CD4-positive, alpha-beta T cell treated with Interleukin-21 for 1 hour (primary cell): Measurements from ENCODE around the gene OPN1MW2.
"Not testable (repeated sequence)": the region's sequence is repeated elsewhere in the genome, so short reads cannot be mapped to it uniquely, and the experiment has no call there.

Source experiments
- DNase-seq: peaks from one replicate; pipeline ENCODE4 v3.0.0-alpha.2; 2020

Gene OPN1MW2

GRCh38 chrX:154219456-154219855 is at the start of gene OPN1MW2:
Gene OPN1MW2, plus strand, starts transcription at chrX:154219756. Its CDS starts 60 bp downstream, at chrX:154219816.
- not testable (repeated sequence) for DNase-seq

- not testable (repeated sequence) for DNase-seq
These were observed 47.0 kb upstream of the OPN1MW2 start for GRCh38 chrX:154172535-154172943.

DNA sequence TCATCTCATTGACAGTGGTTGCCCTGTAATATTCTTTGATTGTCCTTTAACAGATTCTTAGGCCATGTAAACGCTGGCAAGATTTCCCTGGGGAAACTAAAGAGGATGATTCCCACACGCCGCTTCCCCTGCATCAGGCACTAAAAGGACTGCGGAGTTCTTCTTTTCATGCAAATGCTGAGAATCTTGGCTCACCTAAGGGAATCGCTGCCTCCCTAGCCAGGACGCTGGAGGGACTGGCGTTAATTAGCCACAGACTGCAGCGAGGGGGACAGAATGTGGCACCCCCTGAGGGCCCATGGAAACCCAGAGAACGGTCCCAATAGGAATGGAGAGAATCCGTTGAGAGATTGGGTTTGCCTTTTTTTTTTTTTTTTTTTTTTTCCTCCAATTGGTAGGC is 45.2 kb upstream of the OPN1MW2 start:
- not testable (repeated sequence) for DNase-seq

GRCh38 chrX:154182296-154182695 is 37.3 kb upstream of the OPN1MW2 start, which contains the start of gene OPN1MW:
Gene OPN1MW, plus strand, starts transcription at chrX:154182596. Its CDS starts 82 bp downstream, at chrX:154182678.
- not testable (repeated sequence) for DNase-seq

- not testable (repeated sequence) for DNase-seq
These were observed 35.8 kb upstream of the OPN1MW2 start for GRCh38 chrX:154183794-154184193.

- DNase-seq = not testable (repeated sequence)
These were observed 26.7 kb upstream of the OPN1MW2 start for GRCh38 chrX:154192846-154193245.

DNA sequence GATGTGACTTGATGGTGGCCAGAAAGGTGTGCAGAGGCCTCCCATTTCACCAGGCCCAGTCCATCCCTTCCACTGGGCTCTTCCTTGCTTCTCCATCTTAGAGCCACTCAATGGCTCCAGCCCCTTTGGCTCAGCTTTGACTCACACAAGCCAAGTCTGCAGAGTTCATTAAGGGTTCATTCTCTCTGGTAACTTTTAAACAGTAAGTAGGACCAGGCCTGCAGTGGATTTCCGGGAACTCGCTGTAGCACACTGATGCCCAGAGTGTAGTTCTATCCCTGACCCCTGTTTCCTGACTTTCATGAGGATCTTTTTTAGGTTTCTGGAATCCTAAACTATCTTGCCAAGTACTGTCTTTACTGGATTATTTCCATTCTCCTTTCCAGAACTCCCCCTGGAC is 25.2 kb upstream of the OPN1MW2 start:
- DNase-seq = not testable (repeated sequence)

- not testable (repeated sequence) for DNase-seq
These were observed 23.1 kb upstream of the OPN1MW2 start for GRCh38 chrX:154196466-154196865.

DNA sequence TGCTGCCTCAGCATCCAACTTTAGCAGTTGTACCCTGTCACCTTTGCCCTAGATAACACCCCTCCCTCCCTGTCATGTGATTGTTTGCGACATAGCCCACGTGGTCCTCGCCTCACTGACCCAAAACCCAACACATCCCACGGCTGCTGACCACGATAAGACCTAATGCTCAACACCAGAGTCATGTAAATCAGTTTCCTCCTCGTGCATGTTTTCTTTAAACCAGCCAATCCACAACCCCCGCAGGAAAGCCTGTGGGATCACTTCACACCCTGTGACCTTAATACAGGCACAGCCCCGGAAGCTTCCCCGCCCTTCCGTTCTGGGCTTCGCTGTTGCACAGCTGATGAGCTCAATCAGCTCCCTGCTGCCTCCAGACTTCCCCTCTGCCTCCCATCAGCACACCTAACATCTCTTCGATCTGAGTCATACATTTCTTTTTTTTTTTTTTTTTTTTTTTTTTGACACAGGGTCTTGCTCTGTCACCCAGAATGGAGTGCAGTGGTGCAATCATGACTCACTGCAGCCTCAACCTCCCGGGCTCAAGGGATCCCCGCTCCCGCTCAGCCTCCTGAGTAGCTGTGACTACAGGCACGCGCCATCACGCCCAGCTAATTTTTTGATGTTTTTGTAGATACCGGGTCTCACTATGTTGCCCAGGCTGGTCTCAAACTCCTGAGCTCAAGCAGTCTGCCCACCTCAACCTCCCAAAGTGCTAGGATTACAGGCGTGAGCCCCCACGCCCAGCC is 9.7 kb upstream of the OPN1MW2 start:
- DNase-seq = not testable (repeated sequence)

GRCh38 chrX:154211057-154211456 is 8.5 kb upstream of the OPN1MW2 start:
- DNase-seq = not testable (repeated sequence)

DNA sequence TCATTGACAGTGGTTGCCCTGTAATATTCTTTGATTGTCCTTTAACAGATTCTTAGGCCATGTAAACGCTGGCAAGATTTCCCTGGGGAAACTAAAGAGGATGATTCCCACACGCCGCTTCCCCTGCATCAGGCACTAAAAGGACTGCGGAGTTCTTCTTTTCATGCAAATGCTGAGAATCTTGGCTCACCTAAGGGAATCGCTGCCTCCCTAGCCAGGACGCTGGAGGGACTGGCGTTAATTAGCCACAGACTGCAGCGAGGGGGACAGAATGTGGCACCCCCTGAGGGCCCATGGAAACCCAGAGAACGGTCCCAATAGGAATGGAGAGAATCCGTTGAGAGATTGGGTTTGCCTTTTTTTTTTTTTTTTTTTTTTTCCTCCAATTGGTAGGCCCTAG is 8.1 kb upstream of the OPN1MW2 start:
- not testable (repeated sequence) for DNase-seq

GRCh38 chrX:154225292-154225691 is 5.7 kb downstream of the OPN1MW2 start:
- DNase-seq = not testable (repeated sequence)

DNA sequence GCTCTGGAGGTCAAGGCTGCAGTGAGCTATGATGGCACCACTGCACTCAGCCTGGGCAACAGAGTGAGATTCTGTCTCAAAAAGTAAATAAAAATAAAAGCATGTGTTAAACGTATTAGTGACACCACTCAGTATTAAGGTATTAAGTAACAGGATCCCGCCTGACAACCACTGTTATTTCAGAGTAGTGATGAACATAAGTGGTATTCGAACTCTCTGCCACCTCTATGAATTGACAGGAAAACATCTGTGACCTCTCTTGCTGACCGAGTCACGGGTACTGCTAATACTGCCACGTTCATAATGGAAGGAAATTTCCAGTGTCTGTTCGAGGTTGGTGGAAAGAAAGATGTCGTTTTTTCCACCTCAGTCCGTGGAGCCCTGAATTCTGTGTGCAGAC is 7.2 kb downstream of the OPN1MW2 start:
- DNase-seq = not testable (repeated sequence)

GRCh38 chrX:154231443-154231842 is 11.9 kb downstream of the OPN1MW2 start:
- not testable (repeated sequence) for DNase-seq

DNA sequence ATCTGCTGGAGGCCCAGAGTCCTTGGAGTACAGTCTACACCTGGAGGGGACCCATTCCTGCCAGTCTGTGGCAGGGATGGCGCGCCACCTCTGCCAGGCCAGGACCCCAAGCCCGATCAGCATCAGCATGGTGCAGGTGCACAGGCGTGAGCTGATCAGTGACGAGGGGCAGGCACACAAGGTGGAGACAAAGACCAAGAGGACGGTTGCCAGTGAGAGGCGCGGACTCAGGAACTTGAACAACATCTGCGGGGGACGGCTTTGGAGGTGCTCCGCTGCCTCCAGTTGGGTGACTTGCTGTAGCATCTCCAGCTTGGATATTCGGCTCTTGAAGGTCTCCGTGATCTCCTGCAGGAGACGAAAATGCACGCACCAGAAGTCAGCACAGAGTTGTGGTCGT is 14.1 kb downstream of the OPN1MW2 start:
- DNase-seq = not testable (repeated sequence)

- not testable (repeated sequence) for DNase-seq
These were observed 19.5 kb downstream of the OPN1MW2 start for GRCh38 chrX:154238939-154239559.

DNA sequence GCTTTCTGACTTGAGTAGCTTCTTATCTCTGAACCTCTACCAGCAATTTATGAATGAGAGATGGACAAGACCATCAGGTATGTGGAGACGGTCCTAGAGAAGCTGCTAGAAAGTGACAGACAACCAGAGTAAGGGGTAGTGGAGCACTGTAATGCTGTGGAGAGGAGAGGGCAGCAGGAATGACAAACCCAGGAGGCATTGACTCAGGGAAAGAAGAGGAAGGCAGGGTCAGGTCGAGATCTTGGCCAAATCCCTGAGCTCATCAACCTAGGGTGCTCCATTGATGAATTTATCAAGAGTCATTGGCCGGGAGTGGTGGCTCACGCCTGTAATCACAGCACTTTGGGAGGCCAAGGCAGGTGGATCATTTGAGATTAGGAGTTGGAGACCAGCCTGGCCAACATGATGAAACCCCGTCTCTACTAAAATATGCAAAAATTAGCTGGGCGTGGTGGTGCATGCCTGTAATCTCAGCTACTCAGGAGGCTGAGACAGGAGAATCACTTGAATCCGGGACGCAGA is 20.5 kb downstream of the OPN1MW2 start:
- DNase-seq = not testable (repeated sequence)

- DNase-seq = not testable (repeated sequence)
These were observed 28.0 kb downstream of the OPN1MW2 start for GRCh38 chrX:154247377-154248045.

GRCh38 chrX:154248076-154248475 is 28.5 kb downstream of the OPN1MW2 start:
- not testable (repeated sequence) for DNase-seq

- not testable (repeated sequence) for DNase-seq
These were observed 37.7 kb downstream of the OPN1MW2 start, which contains the start of gene OPN1MW3 for GRCh38 chrX:154257282-154257681. Gene OPN1MW3, plus strand, starts transcription at chrX:154257582. Its CDS starts 38 bp downstream, at chrX:154257620.

- DNase-seq = not testable (repeated sequence)
These were observed 39.2 kb downstream of the OPN1MW2 start for GRCh38 chrX:154258711-154259110.

GRCh38 chrX:154263072-154263471 is 43.5 kb downstream of the OPN1MW2 start:
- not testable (repeated sequence) for DNase-seq

DNA sequence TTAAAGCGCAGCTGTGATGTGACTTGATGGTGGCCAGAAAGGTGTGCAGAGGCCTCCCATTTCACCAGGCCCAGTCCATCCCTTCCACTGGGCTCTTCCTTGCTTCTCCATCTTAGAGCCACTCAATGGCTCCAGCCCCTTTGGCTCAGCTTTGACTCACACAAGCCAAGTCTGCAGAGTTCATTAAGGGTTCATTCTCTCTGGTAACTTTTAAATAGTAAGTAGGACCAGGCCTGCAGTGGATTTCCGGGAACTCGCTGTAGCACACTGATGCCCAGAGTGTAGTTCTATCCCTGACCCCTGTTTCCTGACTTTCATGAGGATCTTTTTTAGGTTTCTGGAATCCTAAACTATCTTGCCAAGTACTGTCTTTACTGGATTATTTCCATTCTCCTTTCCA is 49.7 kb downstream of the OPN1MW2 start:
- DNase-seq = not testable (repeated sequence)
